OCI-LY1 (cell line): ENCODE measurements around the gene AMBN.

ENCODE experiments used
- H2AFZ ChIP-seq: fragments of 200-600 bp; sonication (generic), shearing (Covaris generic); 2 replicates; pipeline ENCODE4 v1.6.0; 2014; ENCODE audit warnings: antibody characterized with exemption, mild to moderate bottlenecking, low read length
- H3F3A ChIP-seq: fragments of 200-600 bp; sonication (generic), shearing (Covaris generic); 2 replicates; pipeline ENCODE4 v1.6.0; 2014; ENCODE audit warnings: mild to moderate bottlenecking, antibody characterized with exemption, low read length, moderate library complexity; ENCODE audit not compliant: insufficient read depth
- H3K27ac ChIP-seq: fragments of 200-600 bp; sonication (generic); 2 replicates; pipeline ENCODE4 v1.5.1; 2014; ENCODE audit warnings: low read length, mixed run types, mild to moderate bottlenecking, low read depth; ENCODE audit not compliant: poor library complexity, severe bottlenecking
- H3K27me3 ChIP-seq: fragments of 200-600 bp; sonication (generic); 2 replicates; pipeline ENCODE4 v1.6.0; 2014; ENCODE audit warnings: antibody characterized with exemption, mild to moderate bottlenecking, low read length, moderate library complexity; ENCODE audit not compliant: insufficient read depth
- H3K36me3 ChIP-seq: fragments of 200-600 bp; sonication (generic); 2 replicates; pipeline ENCODE4 v1.6.1; 2014; ENCODE audit warnings: mild to moderate bottlenecking, antibody characterized with exemption, low read length, moderate library complexity, mixed read lengths; ENCODE audit not compliant: insufficient read depth
- H3K4me1 ChIP-seq: fragments of 200-600 bp; sonication (generic); 2 replicates; pipeline ENCODE4 v1.5.1; 2014; ENCODE audit warnings: mild to moderate bottlenecking, low read length, moderate library complexity; ENCODE audit not compliant: insufficient read depth, severe bottlenecking
- H3K4me2 ChIP-seq: fragments of 200-600 bp; sonication (generic), shearing (Covaris generic); 2 replicates; pipeline ENCODE4 v1.6.1; 2014; ENCODE audit warnings: low read length
- H3K4me3 ChIP-seq: fragments of 200-600 bp; sonication (generic); 2 replicates; pipeline ENCODE4 v1.5.1; 2014; ENCODE audit warnings: low read length, low read depth, mild to moderate bottlenecking, mixed read lengths; ENCODE audit not compliant: poor library complexity, severe bottlenecking
- H3K79me2 ChIP-seq: fragments of 200-600 bp; shearing (Covaris generic); 2 replicates; pipeline ENCODE4 v1.6.1; 2016; ENCODE audit warnings: mixed run types, low read length, mixed read lengths; ENCODE audit not compliant: insufficient read depth
- H3K9ac ChIP-seq: fragments of 200-600 bp; sonication (generic), shearing (Covaris generic); 2 replicates; pipeline ENCODE4 v1.6.1; 2014; ENCODE audit warnings: mild to moderate bottlenecking, low read length, mixed read lengths
- H3K9me2 ChIP-seq: fragments of 200-600 bp; sonication (generic), shearing (Covaris generic); 2 replicates; pipeline ENCODE4 v1.6.1; 2014; ENCODE audit warnings: low read depth, mild to moderate bottlenecking, low read length, mixed read lengths
- H3K9me3 ChIP-seq: fragments of 200-600 bp; shearing (Covaris generic); 2 replicates; pipeline ENCODE4 v1.6.1; 2014; ENCODE audit warnings: low read length, mixed read lengths
- H4K20me1 ChIP-seq: fragments of 200-600 bp; sonication (generic), shearing (Covaris generic); 2 replicates; pipeline ENCODE4 v1.6.0; 2016; ENCODE audit warnings: mild to moderate bottlenecking, low read length; ENCODE audit not compliant: insufficient read depth
- CTCF ChIP-seq: fragments of 200-600 bp; sonication (generic), shearing (Covaris generic); IDR thresholded peaks from 2 replicates; pipeline ENCODE4 v1.5.1; 2017; ENCODE audit warnings: mild to moderate bottlenecking, antibody characterized with exemption, low read length, moderate library complexity, mixed read lengths
- EZH2 ChIP-seq: fragments of 200-600 bp; sonication (generic), shearing (Covaris generic); IDR thresholded peaks from 2 replicates; pipeline ENCODE4 v1.8.0; 2017; ENCODE audit warnings: borderline replicate concordance, mixed run types, mild to moderate bottlenecking, antibody characterized with exemption, low read length, moderate library complexity, mixed read lengths

AMBN gene

GRCh38 chr4:70632028-70632427 is 40.0 kb downstream of the AMBN start:
- no peak overlapping the region for H3K4me3 ChIP-seq
- H3K27ac ChIP-seq, result no peak overlapping the region
- H3K4me1 ChIP-seq, result peaks cover 8% of the 10 kb centered on the region
- H3K4me2 ChIP-seq, result no peak overlapping the region
- H3K9ac ChIP-seq, result no peak overlapping the region
- TF ChIP-seq EZH2 (no peak), CTCF (no peak)
- H3K9me3 ChIP-seq, result no peaks in the 10 kb centered on the region
- no peaks in the 10 kb centered on the region for H3K27me3 ChIP-seq
- H3F3A ChIP-seq, result no peaks in the 10 kb centered on the region
- H3K36me3 ChIP-seq, result no peaks in the 10 kb centered on the region
- no peaks in the 10 kb centered on the region for H3K79me2 ChIP-seq
- H2AFZ ChIP-seq, result no peak overlapping the region
- H4K20me1 ChIP-seq, result no peaks in the 10 kb centered on the region
- no peaks in the 10 kb centered on the region for H3K9me2 ChIP-seq

GRCh38 chr4:70634482-70634881 is 42.4 kb downstream of the AMBN start:
- peaks cover 20% of the 10 kb centered on the region for H3K4me1 ChIP-seq
- H2AFZ ChIP-seq, result no peak overlapping the region
- H3K79me2 ChIP-seq, result no peaks in the 10 kb centered on the region
- no peaks in the 10 kb centered on the region for H3K36me3 ChIP-seq
- TF ChIP-seq EZH2 (no peak), CTCF (no peak)
- no peak overlapping the region for H3K4me3 ChIP-seq
- no peaks in the 10 kb centered on the region for H4K20me1 ChIP-seq
- no peaks in the 10 kb centered on the region for H3K9me3 ChIP-seq
- no peaks in the 10 kb centered on the region for H3K27me3 ChIP-seq
- no peaks in the 10 kb centered on the region for H3K9me2 ChIP-seq
- no peak overlapping the region for H3K27ac ChIP-seq
- no peaks in the 10 kb centered on the region for H3F3A ChIP-seq
- H3K9ac ChIP-seq, result no peak overlapping the region
- H3K4me2 ChIP-seq, result no peak overlapping the region

- no peak overlapping the region for H3K9ac ChIP-seq
- no peaks in the 10 kb centered on the region for H4K20me1 ChIP-seq
These were observed 45.3 kb downstream of the AMBN start for GRCh38 chr4:70637239-70637913.

More at GRCh38 chr4:70637239-70637913, 45.3 kb downstream of the AMBN start:
- no peaks in the 10 kb centered on the region for H3K9me2 ChIP-seq
- no peak overlapping the region for H2AFZ ChIP-seq
- no peaks in the 10 kb centered on the region for H3K79me2 ChIP-seq
- no peak overlapping the region for H3K4me2 ChIP-seq
- H3F3A ChIP-seq, result no peaks in the 10 kb centered on the region
- no peaks in the 10 kb centered on the region for H3K27me3 ChIP-seq
- TF ChIP-seq CTCF (no peak), EZH2 (no peak)
- peaks cover 19% of the 10 kb centered on the region for H3K4me1 ChIP-seq
- no peak overlapping the region for H3K27ac ChIP-seq
- H3K4me3 ChIP-seq, result no peak overlapping the region
- no peaks in the 10 kb centered on the region for H3K36me3 ChIP-seq
- no peaks in the 10 kb centered on the region for H3K9me3 ChIP-seq
